ENCODE data around the gene MRPL30. TPM values are rescaled to one million over a fixed set of nuclear protein-coding genes. Genes with fewer than 3 reads are reported as not detected.
A peak's percentile ranks its signal among the peaks of the same experiment; 100 is the strongest.
"Not testable (repeated sequence)": the region's sequence is repeated elsewhere in the genome, so short reads cannot be mapped to it uniquely, and the experiment has no call there.

MRPL30 gene
- total RNA-seq, 1 experiment from 2014 or later: 25.6 TPM

DNA sequence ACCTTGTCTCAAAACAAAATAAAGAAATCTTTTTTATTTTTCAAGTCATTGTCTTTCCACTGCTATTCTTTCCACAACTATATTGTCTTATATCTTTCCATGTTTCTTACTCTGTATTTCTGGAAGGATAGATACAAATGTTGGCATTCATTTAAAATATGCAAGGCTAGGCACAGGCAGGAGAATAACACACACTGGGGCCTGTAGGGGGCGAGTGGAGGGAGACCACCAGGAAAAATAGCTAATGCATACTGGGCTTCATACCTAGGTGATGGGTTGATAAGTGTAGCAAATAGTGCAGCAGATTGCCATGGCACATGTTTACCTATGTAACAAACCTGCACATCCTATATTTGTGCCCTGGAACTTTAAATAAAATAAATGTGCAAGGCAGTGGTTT lies 9.6 kb downstream of the MRPL30 start:
- DNase-seq (ENCODE audit: low read depth, low spot score): no peak
- CTCF ChIA-PET: no interaction called here
- Histone ChIP-seq H3K36me3 (ENCODE audit: control insufficient read depth, insufficient read depth, low read length) (peaks cover 5% of the 10 kb centered on the region), H3K9me3 (ENCODE audit: control insufficient read depth, insufficient read depth, low read depth, low read length) (no peaks in the 10 kb centered on the region), H3K4me3 (ENCODE audit: low read depth in 2 of 2, low read length in 2 of 2) (no peak overlapping the region), H3K4me1 (ENCODE audit: control insufficient read depth, insufficient read depth, low read length) (no peaks in the 10 kb centered on the region), H3K27ac (ENCODE audit: low read length) (no peak overlapping the region), H3K27me3 (ENCODE audit: control insufficient read depth, insufficient read depth, low read length) (no peaks in the 10 kb centered on the region)
- ATAC-seq: no peak
- POLR2A ChIA-PET: no interaction called here
- no TSS peak for BruUV-seq (replicated peaks)
- in situ Hi-C loops (cut with HindIII; ENCODE audit: low pct_unique_long_range_greater_than_20kb, low sequenced_read_pairs) (no loop called here), intact Hi-C loops (cut with micrococcal nuclease; ENCODE audit: unreplicated experiment) (no loop called here)
- TF ChIP-seq, protein P1, sequence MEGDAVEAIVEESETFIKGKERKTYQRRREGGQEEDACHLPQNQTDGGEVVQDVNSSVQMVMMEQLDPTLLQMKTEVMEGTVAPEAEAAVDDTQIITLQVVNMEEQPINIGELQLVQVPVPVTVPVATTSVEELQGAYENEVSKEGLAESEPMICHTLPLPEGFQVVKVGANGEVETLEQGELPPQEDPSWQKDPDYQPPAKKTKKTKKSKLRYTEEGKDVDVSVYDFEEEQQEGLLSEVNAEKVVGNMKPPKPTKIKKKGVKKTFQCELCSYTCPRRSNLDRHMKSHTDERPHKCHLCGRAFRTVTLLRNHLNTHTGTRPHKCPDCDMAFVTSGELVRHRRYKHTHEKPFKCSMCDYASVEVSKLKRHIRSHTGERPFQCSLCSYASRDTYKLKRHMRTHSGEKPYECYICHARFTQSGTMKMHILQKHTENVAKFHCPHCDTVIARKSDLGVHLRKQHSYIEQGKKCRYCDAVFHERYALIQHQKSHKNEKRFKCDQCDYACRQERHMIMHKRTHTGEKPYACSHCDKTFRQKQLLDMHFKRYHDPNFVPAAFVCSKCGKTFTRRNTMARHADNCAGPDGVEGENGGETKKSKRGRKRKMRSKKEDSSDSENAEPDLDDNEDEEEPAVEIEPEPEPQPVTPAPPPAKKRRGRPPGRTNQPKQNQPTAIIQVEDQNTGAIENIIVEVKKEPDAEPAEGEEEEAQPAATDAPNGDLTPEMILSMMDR (IDR thresholded peaks at IDR 0.05): peak; percentile 41
- TF ChIP-seq TCF7L2 (IDR thresholded peaks at IDR 0.05; ENCODE audit: low read depth, low read length): no peak

DNA sequence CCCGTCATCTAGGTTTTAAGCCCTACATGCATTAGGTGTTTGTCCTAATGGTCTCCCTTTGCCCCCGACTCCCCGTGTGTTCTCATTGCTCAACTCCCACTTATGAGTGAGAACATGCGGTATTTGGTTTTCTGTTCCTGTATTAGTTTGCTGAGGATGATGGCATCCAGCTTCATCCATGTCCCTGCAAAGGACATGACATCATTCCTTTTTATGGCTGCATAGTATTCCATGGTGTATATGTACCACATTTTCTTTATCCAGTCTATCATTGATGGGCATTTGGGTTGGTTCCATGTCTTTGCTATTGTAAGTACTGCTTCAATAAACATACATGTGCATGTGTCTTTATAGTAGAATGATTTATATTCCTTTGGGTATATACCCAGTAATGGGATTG lies 11.4 kb downstream of the MRPL30 start:
- H3K9me3 ChIP-seq (ENCODE audit: control insufficient read depth, insufficient read depth, low read depth, low read length); POLR2A ChIA-PET; H3K4me3 ChIP-seq (ENCODE audit: low read depth in 2 of 2, low read length in 2 of 2); in situ Hi-C loops (cut with HindIII; ENCODE audit: low pct_unique_long_range_greater_than_20kb, low sequenced_read_pairs); intact Hi-C loops (cut with micrococcal nuclease; ENCODE audit: unreplicated experiment); BruUV-seq (replicated peaks); H3K36me3 ChIP-seq (ENCODE audit: control insufficient read depth, insufficient read depth, low read length); H3K27me3 ChIP-seq (ENCODE audit: control insufficient read depth, insufficient read depth, low read length); H3K4me1 ChIP-seq (ENCODE audit: control insufficient read depth, insufficient read depth, low read length); DNase-seq (ENCODE audit: low read depth, low spot score); H3K27ac ChIP-seq (ENCODE audit: low read length); CTCF ChIA-PET; ATAC-seq: not testable (repeated sequence)

DNA sequence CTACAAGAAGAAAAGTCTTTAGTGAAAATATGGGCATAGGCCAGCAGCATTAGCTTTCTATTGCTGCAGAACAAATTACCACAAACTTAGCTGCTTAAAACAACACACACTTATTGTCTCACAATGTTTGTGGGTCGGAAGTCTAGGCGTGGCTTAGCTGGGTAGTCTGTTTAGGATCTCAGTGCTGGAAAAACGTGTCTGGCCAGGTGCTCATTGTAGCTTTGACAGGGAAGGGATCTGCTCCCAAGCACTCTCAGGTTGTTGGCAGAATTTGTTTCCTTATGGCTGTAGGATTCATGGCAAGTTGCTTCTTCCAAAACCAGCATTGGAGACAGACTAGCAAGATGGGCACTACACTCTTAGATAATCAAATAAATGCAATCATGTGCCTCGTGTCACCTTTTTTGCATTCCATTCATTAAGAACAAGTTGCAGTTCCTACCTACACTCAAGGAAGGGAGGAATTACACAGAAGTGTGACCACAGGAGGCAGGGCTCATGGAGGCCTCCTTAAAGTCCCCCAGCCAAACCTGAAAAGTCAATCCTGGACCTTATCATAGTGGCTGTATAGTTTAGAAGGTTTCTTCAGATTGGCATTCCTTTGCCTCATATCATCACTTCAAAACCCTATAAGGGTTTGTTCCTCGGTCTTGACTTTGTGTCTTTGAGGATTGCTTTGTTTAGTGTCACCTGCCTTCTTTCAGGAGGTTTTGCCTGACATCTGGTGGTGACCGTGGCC lies 17.3 kb downstream of the MRPL30 start:
- H3K27ac ChIP-seq (ENCODE audit: low read length): no peak overlapping the region
- intact Hi-C loops (cut with micrococcal nuclease; ENCODE audit: unreplicated experiment): no loop called here
- no peaks in the 10 kb centered on the region for H3K9me3 ChIP-seq (ENCODE audit: control insufficient read depth, insufficient read depth, low read depth, low read length)
- no peak overlapping the region for H3K4me3 ChIP-seq (ENCODE audit: low read depth in 2 of 2, low read length in 2 of 2)
- no peak for TF ChIP-seq TCF7L2 (IDR thresholded peaks at IDR 0.05; ENCODE audit: low read depth, low read length)
- TF ChIP-seq, protein P1 (IDR thresholded peaks at IDR 0.05): no peak
- no peak for TF ChIP-seq REST (IDR thresholded peaks at IDR 0.05; ENCODE audit: insufficient read depth in 1 of 2, low read depth in 2 of 2, low read length in 1 of 2)
- no peak for TF ChIP-seq SIN3A (IDR thresholded peaks at IDR 0.05; ENCODE audit: borderline replicate concordance, insufficient read depth, low read depth, low read length)
- TF ChIP-seq POLR2AphosphoS5 (IDR thresholded peaks at IDR 0.05; ENCODE audit: low read depth, low read length): no peak
- ATAC-seq: no peak
- no peak for DNase-seq (ENCODE audit: low read depth, low spot score)
- in situ Hi-C loops (cut with HindIII; ENCODE audit: low pct_unique_long_range_greater_than_20kb, low sequenced_read_pairs): no loop called here
- H3K4me1 ChIP-seq (ENCODE audit: control insufficient read depth, insufficient read depth, low read length): no peaks in the 10 kb centered on the region
- ChIA-PET CTCF (interaction anchor here (0.6 kb wide), 1 partner anchor 16 kb away, joined by 5 read pairs; no protein-coding TSS in a partner anchor), POLR2A (no interaction called here)
- H3K27me3 ChIP-seq (ENCODE audit: control insufficient read depth, insufficient read depth, low read length): no peaks in the 10 kb centered on the region
- BruUV-seq (replicated peaks): no TSS peak
- H3K36me3 ChIP-seq (ENCODE audit: control insufficient read depth, insufficient read depth, low read length): peaks cover 5% of the 10 kb centered on the region
